Fibroblast of lung (primary cell): Measurements from ENCODE around the gene NAA30. TPM values are rescaled to one million over a fixed set of nuclear protein-coding genes. Genes with fewer than 3 reads are reported as not detected.
A peak's percentile ranks its signal among the peaks of the same experiment; 100 is the strongest.

Experiments used
- DNase-seq, 2 donors: peaks; one replicate each; pipeline versions ENCODE4 v3.0.0 to v3.0.0-alpha.2; 2010; ENCODE audit warnings: low read depth in 2 of 2
- H2AFZ ChIP-seq: 2 replicates; pipeline ENCODE4 v1.5.1; 2012; ENCODE audit warnings: low read length, control low read depth, inconsistent platforms
- H3K27ac ChIP-seq: 2 replicates; pipeline ENCODE4 v1.5.1; 2011; ENCODE audit warnings: low read length, control low read depth; ENCODE audit not compliant: insufficient read depth
- H3K27me3 ChIP-seq: 2 replicates; pipeline ENCODE4 v1.5.1; 2011; ENCODE audit warnings: mild to moderate bottlenecking, low read length; ENCODE audit not compliant: control insufficient read depth, insufficient read depth
- H3K36me3 ChIP-seq: 2 replicates; pipeline ENCODE4 v1.5.1; 2011; ENCODE audit warnings: low read length; ENCODE audit not compliant: control insufficient read depth, insufficient read depth
- H3K4me1 ChIP-seq: 2 replicates; pipeline ENCODE4 v1.5.1; 2011; ENCODE audit warnings: low read length; ENCODE audit not compliant: control insufficient read depth, insufficient read depth; ENCODE audit errors: extremely low read depth
- H3K4me2 ChIP-seq: 2 replicates; pipeline ENCODE4 v1.5.1; 2011; ENCODE audit warnings: low read length, control low read depth; ENCODE audit not compliant: insufficient read depth; ENCODE audit errors: extremely low read depth
- H3K4me3 ChIP-seq, 4 experiments: fragments of 200-600 bp in 1 of 4; sonication (generic) in 1 of 4; replicated peaks in 1 of 4; 2 replicates each; pipeline ENCODE4 v1.5.1; 2011 to 2016; ENCODE audit warnings: low read length in 4 of 4, low read depth in 3 of 4, mild to moderate bottlenecking in 3 of 4, control low read depth in 2 of 4, inconsistent platforms in 1 of 4, mixed read lengths in 1 of 4; ENCODE audit not compliant: insufficient read depth in 1 of 4; ENCODE audit errors: control extremely low read depth in 1 of 4
- H3K79me2 ChIP-seq: 2 replicates; pipeline ENCODE4 v1.5.1; 2012; ENCODE audit warnings: mild to moderate bottlenecking, low read length, inconsistent platforms; ENCODE audit not compliant: control insufficient read depth, insufficient read depth
- H3K9ac ChIP-seq: 2 replicates; pipeline ENCODE4 v1.5.1; 2011; ENCODE audit warnings: mild to moderate bottlenecking, low read length, control low read depth; ENCODE audit not compliant: insufficient read depth
- H3K9me3 ChIP-seq: 2 replicates; pipeline ENCODE4 v1.5.1; 2012; ENCODE audit warnings: low read depth, low read length; ENCODE audit not compliant: control insufficient read depth, insufficient read depth
- H4K20me1 ChIP-seq: 2 replicates; pipeline ENCODE4 v1.5.1; 2011; ENCODE audit warnings: low read length; ENCODE audit not compliant: control insufficient read depth, insufficient read depth; ENCODE audit errors: extremely low read depth
- EZH2 ChIP-seq: IDR thresholded peaks from 2 replicates; pipeline ENCODE4 v1.5.1; 2012; ENCODE audit warnings: low read length, control low read depth, mild to moderate bottlenecking; ENCODE audit errors: missing control alignments
- polyA plus RNA-seq, 2 donors: library from polyadenylated mRNA; depleted of rRNA in 1 of 2; stranded (reverse) in 1 of 2; unstranded in 1 of 2; fragments of >200 nt; gene quantifications; 2 replicates each; pipeline ENCODE4 v1.2.1, GENCODE V29; 2011 to 2012; ENCODE audit warnings: missing spikeins in 1 of 2
- total RNA-seq: library from RNA; depleted of rRNA; stranded (reverse); fragments of >200 nt; gene quantifications from 2 replicates; pipeline ENCODE4 v1.2.1, GENCODE V29; 2014
- TF ChIP-seq, protein P1 (sequence below), 2 donors: IDR thresholded peaks in 1 of 2; conservative IDR thresholded peaks in 1 of 2; 1 replicate in 1 of 2; 2 replicates in 1 of 2; pipeline ENCODE4 v1.5.1; 2011 to 2012; ENCODE audit warnings: low read length in 2 of 2, control low read depth in 1 of 2, inconsistent platforms in 1 of 2, low read depth in 1 of 2, mild to moderate bottlenecking in 1 of 2

NAA30 gene
- total and polyA plus RNA-seq, 2 donors (not counting 1 experiment from before 2014, with no cell fraction given), result 13.8 to 15.2 TPM

DNA sequence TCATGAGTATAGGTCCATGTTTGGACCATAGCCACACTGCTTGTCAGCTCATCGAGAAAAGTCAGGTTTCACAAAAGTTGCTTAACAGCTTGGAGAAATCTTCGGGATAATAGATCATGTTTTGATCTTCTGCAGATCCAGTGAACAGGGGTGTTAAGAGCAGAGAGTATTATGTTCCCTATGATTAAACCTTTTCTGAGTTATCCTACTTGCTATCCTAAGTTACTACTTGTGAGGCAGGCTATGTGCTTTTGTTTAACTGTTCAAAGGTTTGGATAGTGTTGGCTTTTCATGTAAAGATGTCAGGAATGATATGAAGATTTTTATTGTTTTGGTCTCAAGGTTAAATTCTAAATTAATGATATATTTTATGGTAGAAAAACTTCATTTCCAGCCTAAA, 11.1 kb downstream of the NAA30 start:
- H3K27ac ChIP-seq, result no peak overlapping the region
- no peak overlapping the region for H3K9ac ChIP-seq
- no peak for DNase-seq
- H3K4me1 ChIP-seq, result no peaks in the 10 kb centered on the region
- H3K79me2 ChIP-seq, result peaks cover 4% of the 10 kb centered on the region
- no peaks in the 10 kb centered on the region for H3K9me3 ChIP-seq
- TF ChIP-seq EZH2, result no peak
- TF ChIP-seq, protein P1, sequence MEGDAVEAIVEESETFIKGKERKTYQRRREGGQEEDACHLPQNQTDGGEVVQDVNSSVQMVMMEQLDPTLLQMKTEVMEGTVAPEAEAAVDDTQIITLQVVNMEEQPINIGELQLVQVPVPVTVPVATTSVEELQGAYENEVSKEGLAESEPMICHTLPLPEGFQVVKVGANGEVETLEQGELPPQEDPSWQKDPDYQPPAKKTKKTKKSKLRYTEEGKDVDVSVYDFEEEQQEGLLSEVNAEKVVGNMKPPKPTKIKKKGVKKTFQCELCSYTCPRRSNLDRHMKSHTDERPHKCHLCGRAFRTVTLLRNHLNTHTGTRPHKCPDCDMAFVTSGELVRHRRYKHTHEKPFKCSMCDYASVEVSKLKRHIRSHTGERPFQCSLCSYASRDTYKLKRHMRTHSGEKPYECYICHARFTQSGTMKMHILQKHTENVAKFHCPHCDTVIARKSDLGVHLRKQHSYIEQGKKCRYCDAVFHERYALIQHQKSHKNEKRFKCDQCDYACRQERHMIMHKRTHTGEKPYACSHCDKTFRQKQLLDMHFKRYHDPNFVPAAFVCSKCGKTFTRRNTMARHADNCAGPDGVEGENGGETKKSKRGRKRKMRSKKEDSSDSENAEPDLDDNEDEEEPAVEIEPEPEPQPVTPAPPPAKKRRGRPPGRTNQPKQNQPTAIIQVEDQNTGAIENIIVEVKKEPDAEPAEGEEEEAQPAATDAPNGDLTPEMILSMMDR (conservative IDR thresholded peaks at IDR 0.05 in 1 of 2, IDR thresholded peaks at IDR 0.05 in 1 of 2; ENCODE audit: low read depth in 1 of 2, low read length in 2 of 2), result no peak
- no peak overlapping the region for H3K4me3 ChIP-seq
- no peaks in the 10 kb centered on the region for H3K27me3 ChIP-seq
- no peaks in the 10 kb centered on the region for H4K20me1 ChIP-seq
- H3K36me3 ChIP-seq, result no peaks in the 10 kb centered on the region
- no peak overlapping the region for H3K4me2 ChIP-seq
- H2AFZ ChIP-seq, result no peak overlapping the region

DNA sequence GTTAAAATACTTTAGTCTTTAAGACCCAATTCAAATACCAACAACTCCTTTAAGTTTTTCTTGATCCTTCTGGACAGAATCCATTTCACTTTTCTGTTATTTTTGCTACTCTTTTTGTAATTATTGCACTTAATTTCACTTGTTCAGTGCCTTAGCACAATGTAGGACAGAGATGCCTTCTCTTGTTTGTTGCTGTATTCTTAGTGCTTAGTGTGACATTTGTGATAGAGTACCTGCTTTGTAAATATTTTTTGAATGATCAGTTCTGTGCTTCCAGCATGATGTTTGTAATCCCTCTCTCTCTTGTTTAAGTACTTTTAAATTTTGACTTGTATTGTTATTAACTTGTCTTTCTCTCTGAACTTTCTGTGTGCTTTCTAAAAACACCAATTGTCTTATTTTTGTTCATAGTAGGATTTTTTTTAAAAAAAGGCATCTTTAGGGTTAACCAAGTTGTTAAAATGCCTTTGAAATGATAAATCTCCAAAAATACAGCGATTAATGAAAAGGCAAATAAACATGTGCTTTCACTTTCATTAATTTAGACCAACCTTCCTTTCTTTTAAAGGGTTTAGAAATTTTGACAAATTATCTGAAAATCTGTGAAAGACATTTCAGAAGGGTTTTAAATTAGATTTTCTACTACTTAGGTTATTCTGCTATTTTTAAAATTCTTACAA, 11.9 kb downstream of the NAA30 start:
- no peak overlapping the region for H2AFZ ChIP-seq
- no peaks in the 10 kb centered on the region for H3K4me1 ChIP-seq
- no peak overlapping the region for H3K9ac ChIP-seq
- peak overlapping the region; percentile 85 for H3K4me2 ChIP-seq
- no peaks in the 10 kb centered on the region for H3K36me3 ChIP-seq
- no peak overlapping the region for H3K27ac ChIP-seq
- H3K9me3 ChIP-seq, result no peaks in the 10 kb centered on the region
- H4K20me1 ChIP-seq, result no peaks in the 10 kb centered on the region
- no peak for DNase-seq
- peaks cover 5% of the 10 kb centered on the region for H3K79me2 ChIP-seq
- peak overlapping the region in 3 of 4 experiments; percentile 0 to 30 (median 7) for H3K4me3 ChIP-seq
- H3K27me3 ChIP-seq, result no peaks in the 10 kb centered on the region
- TF ChIP-seq, protein P1 (conservative IDR thresholded peaks at IDR 0.05 in 1 of 2, IDR thresholded peaks at IDR 0.05 in 1 of 2; ENCODE audit: low read depth in 1 of 2, low read length in 2 of 2), result no peak
- TF ChIP-seq EZH2, result no peak

DNA sequence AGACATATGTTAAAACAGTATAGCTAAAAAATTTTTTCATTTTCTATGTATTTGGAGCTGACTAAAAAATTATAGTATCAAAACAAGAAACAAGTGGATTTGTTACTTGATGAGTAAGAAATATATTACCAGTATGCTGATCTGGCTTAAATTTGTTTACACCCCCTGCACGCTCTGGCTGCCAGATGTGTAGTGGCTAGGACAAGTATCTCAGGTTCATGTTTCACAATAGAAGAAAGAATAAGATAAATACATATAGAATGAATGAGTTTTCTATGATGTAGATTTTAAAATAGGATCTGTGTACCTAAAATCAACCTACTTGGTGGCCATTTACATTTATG, 13.1 kb downstream of the NAA30 start:
- no peaks in the 10 kb centered on the region for H3K4me1 ChIP-seq
- TF ChIP-seq EZH2, result no peak
- TF ChIP-seq, protein P1 (conservative IDR thresholded peaks at IDR 0.05 in 1 of 2, IDR thresholded peaks at IDR 0.05 in 1 of 2; ENCODE audit: low read depth in 1 of 2, low read length in 2 of 2), result no peak
- no peak overlapping the region for H3K9ac ChIP-seq
- H3K36me3 ChIP-seq, result no peaks in the 10 kb centered on the region
- H3K4me2 ChIP-seq, result no peak overlapping the region
- H3K27me3 ChIP-seq, result no peaks in the 10 kb centered on the region
- H3K79me2 ChIP-seq, result peaks cover 8% of the 10 kb centered on the region
- H4K20me1 ChIP-seq, result no peaks in the 10 kb centered on the region
- no peak overlapping the region for H2AFZ ChIP-seq
- H3K9me3 ChIP-seq, result no peaks in the 10 kb centered on the region
- H3K27ac ChIP-seq, result no peak overlapping the region
- no peak for DNase-seq
- no peak overlapping the region for H3K4me3 ChIP-seq
